Stimulated activated CD4-positive, alpha-beta T cell treated with anti-CD3 and anti-CD28 coated beads, Interleukin-4, amount 100 ng/mL, for 48 hours (primary cell): ENCODE results near the gene CASP1.

Experiments
- DNase-seq, 2 donors: peaks; one replicate each; pipeline ENCODE4 v3.0.0-alpha.2; 2020; ENCODE audit warnings: low read depth in 2 of 2

Gene CASP1

GRCh38 chr11:104984808-104985207, 50.1 kb downstream of the CASP1 start:
- DNase-seq = no peak

- DNase-seq = no peak
These were observed 55.1 kb downstream of the CASP1 start for GRCh38 chr11:104979839-104980238.
